Measurements from ENCODE around the gene ACKR2. TPM values are rescaled to one million over a fixed set of nuclear protein-coding genes. Genes with fewer than 3 reads are reported as not detected.

Gene ACKR2
- total and polyA plus RNA-seq, 2 of the 13 experiments (the other 11 are each of a cell fraction or from before 2014, with no cell fraction given): 1.1 to 1.9 TPM

DNA sequence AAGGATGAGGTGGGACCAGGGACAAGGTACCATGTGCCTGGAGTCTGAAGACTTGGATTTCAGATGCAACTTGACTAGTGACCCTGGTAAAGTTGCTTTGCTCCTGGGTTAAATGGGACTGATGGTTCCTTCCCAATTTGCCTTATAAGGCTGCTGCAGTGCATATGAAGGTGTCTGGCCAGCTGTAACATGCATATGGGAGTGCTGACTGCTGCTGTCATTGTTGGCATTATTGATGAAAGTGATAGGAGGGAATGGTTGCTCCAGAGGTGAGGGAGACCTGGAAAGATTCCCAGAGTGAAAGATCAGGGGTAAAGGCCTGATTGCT is 45.9 kb downstream of the ACKR2 start (continued):
- TF ChIP-seq, protein P1, sequence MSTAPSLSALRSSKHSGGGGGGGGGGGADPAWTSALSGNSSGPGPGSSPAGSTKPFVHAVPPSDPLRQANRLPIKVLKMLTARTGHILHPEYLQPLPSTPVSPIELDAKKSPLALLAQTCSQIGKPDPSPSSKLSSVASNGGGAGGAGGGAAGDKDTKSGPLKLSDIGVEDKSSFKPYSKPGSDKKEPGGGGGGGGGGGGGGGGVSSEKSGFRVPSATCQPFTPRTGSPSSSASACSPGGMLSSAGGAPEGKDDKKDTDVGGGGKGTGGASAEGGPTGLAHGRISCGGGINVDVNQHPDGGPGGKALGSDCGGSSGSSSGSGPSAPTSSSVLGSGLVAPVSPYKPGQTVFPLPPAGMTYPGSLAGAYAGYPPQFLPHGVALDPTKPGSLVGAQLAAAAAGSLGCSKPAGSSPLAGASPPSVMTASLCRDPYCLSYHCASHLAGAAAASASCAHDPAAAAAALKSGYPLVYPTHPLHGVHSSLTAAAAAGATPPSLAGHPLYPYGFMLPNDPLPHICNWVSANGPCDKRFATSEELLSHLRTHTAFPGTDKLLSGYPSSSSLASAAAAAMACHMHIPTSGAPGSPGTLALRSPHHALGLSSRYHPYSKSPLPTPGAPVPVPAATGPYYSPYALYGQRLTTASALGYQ (CRISPR knock-in tag; IDR thresholded peaks at IDR 0.05): no peak
- TF ChIP-seq ZNF224 (CRISPR knock-in tag; IDR thresholded peaks at IDR 0.05) (no peak; the same call in 1 of the 2 replicates), GTF2F1 (IDR thresholded peaks at IDR 0.05; ENCODE audit: low read length) (no peak), RNF2 (conservative IDR thresholded peaks at IDR 0.05; ENCODE audit: low read depth) (no peak), ESRRA (CRISPR knock-in tag; IDR thresholded peaks at IDR 0.05; ENCODE audit: low read depth) (no peak), ZNF782 (CRISPR knock-in tag; IDR thresholded peaks at IDR 0.05; ENCODE audit: borderline replicate concordance) (no peak), ZNF350 (CRISPR knock-in tag; IDR thresholded peaks at IDR 0.05; ENCODE audit: borderline replicate concordance, low read depth) (peak; percentile 1; the same call in 1 of the 2 replicates), RAD51 (IDR thresholded peaks at IDR 0.05; ENCODE audit: borderline replicate concordance) (no peak), ZEB1 (IDR thresholded peaks at IDR 0.05; ENCODE audit: insufficient replicate concordance, low read depth) (peak; percentile 93), PPARG (CRISPR knock-in tag; conservative IDR thresholded peaks at IDR 0.05) (no peak), ZNF891 (CRISPR knock-in tag; IDR thresholded peaks at IDR 0.05) (no peak), ZSCAN30 (CRISPR knock-in tag; IDR thresholded peaks at IDR 0.05) (peak; percentile 51; the same call in 1 of the 2 replicates), MED13 (CRISPR knock-in tag; IDR thresholded peaks at IDR 0.05) (no peak), MEIS1 (CRISPR knock-in tag; IDR thresholded peaks at IDR 0.05; ENCODE audit: borderline replicate concordance) (peak; percentile 90)
- TF ChIP-seq, protein P2, sequence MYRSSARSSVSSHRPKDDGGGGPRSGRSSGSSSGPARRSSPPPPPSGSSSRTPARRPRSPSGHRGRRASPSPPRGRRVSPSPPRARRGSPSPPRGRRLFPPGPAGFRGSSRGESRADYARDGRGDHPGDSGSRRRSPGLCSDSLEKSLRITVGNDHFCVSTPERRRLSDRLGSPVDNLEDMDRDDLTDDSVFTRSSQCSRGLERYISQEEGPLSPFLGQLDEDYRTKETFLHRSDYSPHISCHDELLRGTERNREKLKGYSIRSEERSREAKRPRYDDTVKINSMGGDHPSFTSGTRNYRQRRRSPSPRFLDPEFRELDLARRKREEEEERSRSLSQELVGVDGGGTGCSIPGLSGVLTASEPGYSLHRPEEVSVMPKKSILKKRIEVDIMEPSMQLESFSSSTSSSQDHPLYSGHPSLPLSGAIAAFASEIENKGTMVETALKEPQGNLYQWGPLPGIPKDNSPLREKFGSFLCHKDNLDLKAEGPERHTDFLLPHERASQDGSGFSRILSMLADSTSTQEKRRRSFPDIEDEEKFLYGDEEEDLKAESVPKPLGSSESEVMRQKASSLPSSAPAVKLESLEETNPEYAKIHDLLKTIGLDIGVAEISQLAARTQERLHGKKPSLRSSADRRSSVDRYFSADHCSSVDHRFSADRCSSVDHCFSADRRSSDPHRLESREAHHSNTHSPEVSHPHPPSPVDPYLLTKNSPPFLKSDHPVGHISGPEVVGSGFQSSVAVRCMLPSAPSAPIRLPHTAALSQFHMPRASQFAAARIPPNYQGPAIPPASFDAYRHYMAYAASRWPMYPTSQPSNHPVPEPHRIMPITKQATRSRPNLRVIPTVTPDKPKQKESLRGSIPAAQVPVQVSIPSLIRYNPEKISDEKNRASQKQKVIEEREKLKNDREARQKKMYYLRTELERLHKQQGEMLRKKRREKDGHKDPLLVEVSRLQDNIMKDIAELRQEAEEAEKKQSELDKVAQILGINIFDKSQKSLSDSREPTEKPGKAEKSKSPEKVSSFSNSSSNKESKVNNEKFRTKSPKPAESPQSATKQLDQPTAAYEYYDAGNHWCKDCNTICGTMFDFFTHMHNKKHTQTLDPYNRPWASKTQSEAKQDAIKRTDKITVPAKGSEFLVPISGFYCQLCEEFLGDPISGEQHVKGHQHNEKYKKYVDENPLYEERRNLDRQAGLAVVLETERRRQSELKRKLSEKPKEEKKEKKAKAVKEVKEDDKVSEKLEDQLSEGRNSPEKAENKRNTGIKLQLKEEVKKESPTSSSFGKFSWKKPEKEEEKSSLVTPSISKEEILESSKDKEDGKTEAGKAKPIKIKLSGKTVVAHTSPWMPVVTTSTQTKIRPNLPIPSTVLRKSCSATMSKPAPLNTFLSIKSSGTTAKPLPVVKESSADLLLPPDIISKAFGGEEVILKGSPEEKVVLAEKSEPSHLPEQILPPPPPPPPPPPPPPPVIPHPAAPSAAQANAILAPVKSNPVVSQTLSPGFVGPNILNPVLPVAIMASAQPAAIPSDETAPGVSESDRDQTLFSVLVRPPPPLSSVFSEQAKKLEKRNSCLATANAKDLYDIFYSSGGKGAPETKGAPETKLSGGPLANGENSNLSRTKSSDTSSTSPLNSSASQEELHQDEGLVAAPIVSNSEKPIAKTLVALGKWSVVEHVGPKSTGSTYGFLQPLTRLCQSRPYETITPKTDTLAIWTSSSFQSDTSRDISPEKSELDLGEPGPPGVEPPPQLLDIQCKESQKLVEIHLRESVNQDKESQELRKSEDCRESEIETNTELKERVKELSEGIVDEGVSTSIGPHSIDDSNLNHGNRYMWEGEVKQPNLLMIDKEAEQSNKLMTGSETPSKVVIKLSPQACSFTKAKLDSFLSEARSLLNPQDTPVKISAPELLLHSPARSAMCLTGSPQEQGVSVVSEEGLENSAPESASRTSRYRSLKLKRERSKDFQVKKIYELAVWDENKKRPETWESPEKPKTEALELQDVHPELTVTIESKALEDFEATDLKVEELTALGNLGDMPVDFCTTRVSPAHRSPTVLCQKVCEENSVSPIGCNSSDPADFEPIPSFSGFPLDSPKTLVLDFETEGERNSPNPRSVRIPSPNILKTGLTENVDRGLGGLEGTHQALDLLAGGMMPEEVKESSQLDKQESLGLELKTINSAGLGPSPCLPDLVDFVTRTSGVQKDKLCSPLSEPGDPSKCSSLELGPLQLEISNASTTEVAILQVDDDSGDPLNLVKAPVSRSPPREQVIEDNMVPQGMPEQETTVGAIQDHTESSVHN (CRISPR knock-in tag; IDR thresholded peaks at IDR 0.05): 0 out of 2 replicates have a peak, but pooled peaks have one; percentile 19
- TF ChIP-seq, protein P3, sequence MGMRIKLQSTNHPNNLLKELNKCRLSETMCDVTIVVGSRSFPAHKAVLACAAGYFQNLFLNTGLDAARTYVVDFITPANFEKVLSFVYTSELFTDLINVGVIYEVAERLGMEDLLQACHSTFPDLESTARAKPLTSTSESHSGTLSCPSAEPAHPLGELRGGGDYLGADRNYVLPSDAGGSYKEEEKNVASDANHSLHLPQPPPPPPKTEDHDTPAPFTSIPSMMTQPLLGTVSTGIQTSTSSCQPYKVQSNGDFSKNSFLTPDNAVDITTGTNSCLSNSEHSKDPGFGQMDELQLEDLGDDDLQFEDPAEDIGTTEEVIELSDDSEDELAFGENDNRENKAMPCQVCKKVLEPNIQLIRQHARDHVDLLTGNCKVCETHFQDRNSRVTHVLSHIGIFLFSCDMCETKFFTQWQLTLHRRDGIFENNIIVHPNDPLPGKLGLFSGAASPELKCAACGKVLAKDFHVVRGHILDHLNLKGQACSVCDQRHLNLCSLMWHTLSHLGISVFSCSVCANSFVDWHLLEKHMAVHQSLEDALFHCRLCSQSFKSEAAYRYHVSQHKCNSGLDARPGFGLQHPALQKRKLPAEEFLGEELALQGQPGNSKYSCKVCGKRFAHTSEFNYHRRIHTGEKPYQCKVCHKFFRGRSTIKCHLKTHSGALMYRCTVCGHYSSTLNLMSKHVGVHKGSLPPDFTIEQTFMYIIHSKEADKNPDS (CRISPR knock-in tag; IDR thresholded peaks at IDR 0.05): no peak
- TF ChIP-seq, protein P4, sequence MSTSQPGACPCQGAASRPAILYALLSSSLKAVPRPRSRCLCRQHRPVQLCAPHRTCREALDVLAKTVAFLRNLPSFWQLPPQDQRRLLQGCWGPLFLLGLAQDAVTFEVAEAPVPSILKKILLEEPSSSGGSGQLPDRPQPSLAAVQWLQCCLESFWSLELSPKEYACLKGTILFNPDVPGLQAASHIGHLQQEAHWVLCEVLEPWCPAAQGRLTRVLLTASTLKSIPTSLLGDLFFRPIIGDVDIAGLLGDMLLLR (CRISPR knock-in tag; IDR thresholded peaks at IDR 0.05): no peak
- TF ChIP-seq, protein P5, sequence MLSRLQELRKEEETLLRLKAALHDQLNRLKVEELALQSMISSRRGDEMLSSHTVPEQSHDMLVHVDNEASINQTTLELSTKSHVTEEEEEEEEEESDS (CRISPR knock-in tag; IDR thresholded peaks at IDR 0.05; ENCODE audit: borderline replicate concordance): peak; percentile 55; the same call in 1 of the 2 replicates
